Measurements from ENCODE around the gene TM9SF3. TPM values are rescaled to one million over a fixed set of nuclear protein-coding genes. Genes with fewer than 3 reads are reported as not detected.

TM9SF3 gene
- polyA plus RNA-seq (2011; rRNA removed) (78.2 and 138 TPM in 2 replicates), polyA plus RNA-seq (2017; fragmentation: RNase III; extraction: RNeasy Plus Mini Kit Qiagen cat#74134 plus additional on column Dnase treatment) (88.9 to 92.9 TPM (median 92.3 TPM) in 3 replicates), polyA minus RNA-seq (2011; rRNA and poly(A)+ RNA removed) (61.0 and 73.1 TPM in 2 replicates)
- polyA plus RNA-seq (2012; cell fraction: cytosol; rRNA removed): 16.9 and 21.6 TPM in 2 replicates
- polyA plus RNA-seq (2012; cell fraction: nucleus; rRNA removed): 16.7 and 37.0 TPM in 2 replicates

- ChIA-PET CTCF (no interaction called here), POLR2A (interaction anchor here (0.8 to 1.2 kb wide), 2 partner anchors 23 to 73 kb away, joined by 3 read pairs; partner anchors contain the start of gene TLL2)
- ATAC-seq: peak; percentile 93 to 95
- Histone ChIP-seq H3K27ac (peak within 1 kb of the TSS; percentile 97 to 100), H3K9me3 (no peaks in the 10 kb centered on the region), H3K4me2 (peak within 1 kb of the TSS; percentile 99), H3K4me1 (peaks cover 26% of the 10 kb centered on the region), H3K4me3 (peak within 1 kb of the TSS; percentile 95)
- DNase-seq (ENCODE audit: low read depth in 1 of 2, low spot score in 1 of 2): peak; percentile 76 to 89
- FAIRE-seq: no peak
- 2% methylated on average over 25 of the region's 107 CpGs for WGBS (ENCODE audit: missing lambda C conversion rate)
- TF ChIP-seq USF2 (IDR thresholded peaks at IDR 0.05) (no peak), ATOH8 (CRISPR knock-in tag; IDR thresholded peaks at IDR 0.05; ENCODE audit: low read depth) (no peak), HMGXB4 (CRISPR knock-in tag; IDR thresholded peaks at IDR 0.05; ENCODE audit: borderline replicate concordance) (peak; percentile 58; the same call in 1 of the 2 replicates), REST (IDR thresholded peaks at IDR 0.05) (no peak), CTCF (IDR thresholded peaks at IDR 0.05) (0 out of 3 replicates have a peak, but pooled peaks have one; percentile 7), HEYL (CRISPR knock-in tag; IDR thresholded peaks at IDR 0.05) (no peak), CBX2 (IDR thresholded peaks at IDR 0.05; ENCODE audit: borderline replicate concordance, low read depth) (no peak), MAX (IDR thresholded peaks at IDR 0.05) (peak; percentile 83), PBX3 (IDR thresholded peaks at IDR 0.05) (no peak), EHF (CRISPR knock-in tag; IDR thresholded peaks at IDR 0.05) (0 out of 2 replicates have a peak, but pooled peaks have one; percentile 11), EP300 (IDR thresholded peaks at IDR 0.05) (no peak), MAZ (IDR thresholded peaks at IDR 0.05; ENCODE audit: borderline replicate concordance, low read depth, low read length) (0 out of 2 replicates have a peak, but pooled peaks have one; percentile 57), E2F6 (IDR thresholded peaks at IDR 0.05; ENCODE audit: borderline replicate concordance, low read depth) (peak; percentile 49), NPAS2 (CRISPR knock-in tag; IDR thresholded peaks at IDR 0.05; ENCODE audit: borderline replicate concordance) (no peak), HOXB5 (CRISPR knock-in tag; IDR thresholded peaks at IDR 0.05) (no peak), KDM5A (IDR thresholded peaks at IDR 0.05) (no peak), ZC3H11A (IDR thresholded peaks at IDR 0.05) (no peak), POLR2AphosphoS2 (conservative IDR thresholded peaks at IDR 0.05; ENCODE audit: low read length) (no peak), CBX8 (IDR thresholded peaks at IDR 0.05) (no peak), HDAC2 (IDR thresholded peaks at IDR 0.05) (no peak), ZFP36 (IDR thresholded peaks at IDR 0.05; ENCODE audit: borderline replicate concordance, partially characterized antibody) (no peak), HOXA7 (CRISPR knock-in tag; IDR thresholded peaks at IDR 0.05) (no peak), TP53 (CRISPR knock-in tag; IDR thresholded peaks at IDR 0.05) (no peak), HOXB13 (CRISPR knock-in tag; IDR thresholded peaks at IDR 0.05; ENCODE audit: low read depth) (0 out of 2 replicates have a peak, but pooled peaks have one; percentile 5), SREBF2 (IDR thresholded peaks at IDR 0.05) (no peak), BHLHE40 (IDR thresholded peaks at IDR 0.05; ENCODE audit: low read depth, low read length) (peak; percentile 69), MYC (IDR thresholded peaks at IDR 0.05; ENCODE audit: borderline replicate concordance, low read length) (peak; percentile 52; the same call in 1 of the 2 replicates)
These were observed at the start of gene TM9SF3 for GRCh38 chr10:96586419-96587263. Gene TM9SF3, minus strand, starts transcription at chr10:96587012. Its CDS starts 177 bp downstream, at chr10:96586835.
